ENCODE measurements around the gene AMH. TPM values are rescaled to one million over a fixed set of nuclear protein-coding genes. Genes with fewer than 3 reads are reported as not detected.
"Not testable (repeated sequence)": the region's sequence is repeated elsewhere in the genome, so short reads cannot be mapped to it uniquely, and the experiment has no call there.

The AMH gene
- 1 to 10 TPM; 2.2 to 3.2 (median 2.8) TPM for polyA plus RNA-seq (ENCODE audit: insufficient read length in 4 of 4)

DNA sequence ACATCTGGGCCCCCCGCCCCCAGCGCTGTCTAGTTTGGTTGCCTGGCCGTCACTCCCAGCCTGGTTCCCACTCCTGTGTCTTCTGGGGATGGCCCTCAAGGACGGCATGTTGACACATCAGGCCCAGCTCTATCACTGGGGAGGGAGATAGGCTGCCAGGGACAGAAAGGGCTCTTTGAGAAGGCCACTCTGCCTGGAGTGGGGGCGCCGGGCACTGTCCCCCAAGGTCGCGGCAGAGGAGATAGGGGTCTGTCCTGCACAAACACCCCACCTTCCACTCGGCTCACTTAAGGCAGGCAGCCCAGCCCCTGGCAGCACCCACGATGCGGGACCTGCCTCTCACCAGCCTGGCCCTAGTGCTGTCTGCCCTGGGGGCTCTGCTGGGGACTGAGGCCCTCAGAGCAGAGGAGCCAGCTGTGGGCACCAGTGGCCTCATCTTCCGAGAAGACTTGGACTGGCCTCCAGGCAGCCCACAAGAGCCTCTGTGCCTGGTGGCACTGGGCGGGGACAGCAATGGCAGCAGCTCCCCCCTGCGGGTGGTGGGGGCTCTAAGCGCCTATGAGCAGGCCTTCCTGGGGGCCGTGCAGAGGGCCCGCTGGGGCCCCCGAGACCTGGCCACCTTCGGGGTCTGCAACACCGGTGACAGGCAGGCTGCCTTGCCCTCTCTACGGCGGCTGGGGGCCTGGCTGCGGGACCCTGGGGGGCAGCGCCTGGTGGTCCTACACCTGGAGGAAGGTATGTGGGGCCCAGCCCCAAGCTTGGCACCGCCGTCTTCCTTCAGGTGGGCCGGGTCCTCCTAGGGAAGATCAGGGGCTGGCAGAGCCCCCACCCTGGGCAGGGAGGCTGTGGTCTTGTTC is at the start of gene AMH:
AMH (plus strand) TSS at position 314 of the 857 bp plus-strand sequence; CDS start at position 324, 10 bp downstream.
- DNase-seq (ENCODE audit: low read depth in 4 of 4, low spot score in 3 of 4): no peak

DNA sequence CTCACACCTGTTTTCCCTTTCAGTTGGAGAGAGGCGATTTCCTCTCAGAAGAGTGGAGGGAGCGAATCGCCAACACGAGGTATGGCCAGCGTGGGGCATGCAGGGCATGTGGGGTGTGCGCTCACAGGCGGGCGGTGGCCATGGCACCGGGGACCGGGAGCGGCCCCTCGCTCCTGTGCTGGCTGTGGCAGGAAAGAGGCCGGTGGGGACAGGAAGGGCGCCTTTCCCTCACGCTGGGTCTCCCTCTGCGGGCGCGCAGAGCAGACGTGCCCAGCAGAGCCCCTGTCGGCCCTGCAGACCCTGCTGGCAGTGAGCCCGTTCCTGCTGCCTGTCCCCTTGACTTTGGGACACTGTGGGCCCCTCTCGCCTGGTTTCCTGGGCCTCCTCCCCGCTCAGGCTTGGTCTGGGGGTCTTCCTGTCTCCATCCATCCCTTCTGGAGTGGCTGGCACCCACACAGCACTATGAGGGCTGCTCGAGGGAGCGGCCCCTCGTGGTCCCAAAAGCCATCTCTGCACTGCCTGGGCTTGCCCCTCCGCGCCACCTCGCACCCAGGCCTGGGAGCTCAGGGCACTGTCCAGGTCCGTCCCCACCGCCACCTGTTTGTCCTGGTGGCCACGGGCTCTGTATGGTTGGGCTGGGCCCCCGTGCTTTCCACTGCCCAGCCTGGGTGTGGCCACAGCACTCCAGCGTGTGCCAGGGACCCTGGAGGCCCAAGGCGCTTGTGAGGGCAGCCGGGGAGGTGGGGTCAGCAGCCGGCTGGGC is 49.1 kb upstream of the AMH start:
- no peak for DNase-seq (ENCODE audit: low read depth in 4 of 4, low spot score in 3 of 4)

DNA sequence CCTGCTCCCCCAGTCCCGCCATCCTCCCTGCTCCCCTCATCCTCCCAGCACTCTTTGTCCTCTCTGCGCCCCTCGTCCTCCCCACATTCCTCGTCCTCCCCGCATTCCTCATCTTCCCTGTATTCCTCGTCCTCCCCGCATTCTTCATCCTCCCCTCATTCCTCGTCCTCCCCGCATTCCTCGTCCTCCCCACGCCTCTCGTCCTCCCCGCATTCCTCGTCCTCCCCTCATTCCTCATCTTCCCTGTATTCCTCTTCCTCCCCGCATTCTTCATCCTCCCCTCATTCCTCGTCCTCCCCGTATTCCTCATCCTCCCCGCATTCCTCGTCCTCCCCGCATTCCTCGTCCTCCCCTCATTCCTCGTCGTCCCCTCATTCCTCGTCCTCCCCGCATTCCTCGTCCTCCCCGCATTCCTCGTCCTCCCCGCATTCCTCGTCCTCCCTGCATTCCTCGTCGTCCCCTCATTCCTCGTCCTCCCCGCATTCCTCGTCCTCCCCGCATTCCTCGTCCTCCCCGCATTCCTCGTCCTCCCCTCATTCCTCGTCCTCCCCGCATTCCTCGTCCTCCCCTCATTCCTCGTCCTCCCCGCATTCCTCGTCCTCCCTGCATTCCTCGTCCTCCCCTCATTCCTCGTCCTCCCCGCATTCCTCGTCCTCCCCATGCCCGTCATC is 48.4 kb upstream of the AMH start:
- DNase-seq (ENCODE audit: low read depth in 4 of 4, low spot score in 3 of 4): not testable (repeated sequence)

DNA sequence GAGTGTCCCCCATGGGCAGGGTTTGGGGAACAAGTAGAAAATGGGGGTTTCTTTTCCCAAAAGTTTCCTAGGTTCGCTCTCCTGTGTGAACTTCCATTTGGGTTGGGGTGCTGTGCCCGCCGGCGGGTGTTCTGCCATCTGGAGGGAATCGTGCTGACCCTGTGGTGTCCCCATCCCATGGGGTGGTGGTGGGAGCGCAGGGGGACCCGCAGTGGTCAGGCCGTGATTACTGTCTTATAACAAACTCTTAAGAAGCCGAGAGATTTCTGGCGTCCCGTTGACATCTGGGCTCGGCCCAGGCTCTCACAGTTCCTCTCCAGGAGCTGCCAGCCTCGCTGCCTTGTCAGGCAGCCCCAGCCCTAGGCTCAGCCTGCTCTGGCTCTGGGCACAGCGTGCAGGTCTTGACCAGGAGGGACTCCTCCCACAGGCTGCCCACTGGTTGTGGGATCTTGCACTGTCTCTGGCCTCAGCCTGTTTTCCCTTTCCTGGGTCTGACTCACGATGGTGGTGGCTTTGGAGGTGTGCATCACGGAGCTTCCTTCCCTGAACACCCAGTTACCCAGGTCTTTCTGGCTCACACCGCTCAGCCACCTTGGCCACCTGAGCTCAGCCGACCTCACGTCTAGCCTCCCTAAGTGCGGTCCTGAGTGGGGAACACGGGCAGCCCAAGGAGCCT is 47.5 kb upstream of the AMH start:
- DNase-seq (ENCODE audit: low read depth in 4 of 4, low spot score in 3 of 4): no peak

DNA sequence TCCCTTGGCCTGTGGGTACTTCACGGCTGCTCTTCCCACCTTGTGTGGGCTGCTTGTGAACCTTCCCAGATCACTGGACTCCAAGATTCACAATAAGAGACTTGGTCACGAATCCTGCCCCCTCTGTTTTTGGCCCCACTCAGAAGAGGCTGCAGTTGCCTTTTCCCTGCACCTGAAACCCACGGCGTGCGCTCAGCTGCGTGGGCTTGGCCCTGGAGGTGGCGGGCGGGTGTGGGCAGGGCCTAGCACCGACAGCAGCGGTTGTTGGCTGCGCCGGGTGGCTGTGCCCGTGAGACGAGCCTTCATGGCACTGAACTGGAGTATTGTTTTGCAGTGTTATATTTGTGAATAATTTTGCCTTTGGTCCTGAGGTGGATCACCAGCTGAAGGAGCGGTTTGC is 46.8 kb upstream of the AMH start:
- no peak for DNase-seq (ENCODE audit: low read depth in 4 of 4, low spot score in 3 of 4)

DNA sequence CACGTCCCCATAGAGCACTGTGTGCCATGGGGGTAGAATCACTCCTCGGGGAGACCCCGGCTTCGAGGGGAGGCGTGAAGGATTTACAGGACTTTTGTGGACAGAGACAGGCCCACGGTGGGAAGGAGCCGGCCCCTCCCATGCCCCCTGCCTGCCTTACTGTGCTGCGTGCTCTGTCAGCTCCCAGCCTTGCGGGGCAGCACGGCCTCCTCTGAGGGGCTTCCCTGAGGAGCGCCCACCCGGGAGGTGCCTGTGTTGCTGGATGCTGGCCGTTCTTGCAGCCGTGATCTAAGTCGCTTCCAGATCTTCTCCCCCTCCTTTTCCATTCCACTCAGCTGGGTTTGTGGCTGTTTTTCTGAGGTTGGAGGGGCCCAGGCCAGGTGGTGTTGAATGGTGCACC is 42.1 kb upstream of the AMH start:
- DNase-seq (ENCODE audit: low read depth in 4 of 4, low spot score in 3 of 4): no peak

DNA sequence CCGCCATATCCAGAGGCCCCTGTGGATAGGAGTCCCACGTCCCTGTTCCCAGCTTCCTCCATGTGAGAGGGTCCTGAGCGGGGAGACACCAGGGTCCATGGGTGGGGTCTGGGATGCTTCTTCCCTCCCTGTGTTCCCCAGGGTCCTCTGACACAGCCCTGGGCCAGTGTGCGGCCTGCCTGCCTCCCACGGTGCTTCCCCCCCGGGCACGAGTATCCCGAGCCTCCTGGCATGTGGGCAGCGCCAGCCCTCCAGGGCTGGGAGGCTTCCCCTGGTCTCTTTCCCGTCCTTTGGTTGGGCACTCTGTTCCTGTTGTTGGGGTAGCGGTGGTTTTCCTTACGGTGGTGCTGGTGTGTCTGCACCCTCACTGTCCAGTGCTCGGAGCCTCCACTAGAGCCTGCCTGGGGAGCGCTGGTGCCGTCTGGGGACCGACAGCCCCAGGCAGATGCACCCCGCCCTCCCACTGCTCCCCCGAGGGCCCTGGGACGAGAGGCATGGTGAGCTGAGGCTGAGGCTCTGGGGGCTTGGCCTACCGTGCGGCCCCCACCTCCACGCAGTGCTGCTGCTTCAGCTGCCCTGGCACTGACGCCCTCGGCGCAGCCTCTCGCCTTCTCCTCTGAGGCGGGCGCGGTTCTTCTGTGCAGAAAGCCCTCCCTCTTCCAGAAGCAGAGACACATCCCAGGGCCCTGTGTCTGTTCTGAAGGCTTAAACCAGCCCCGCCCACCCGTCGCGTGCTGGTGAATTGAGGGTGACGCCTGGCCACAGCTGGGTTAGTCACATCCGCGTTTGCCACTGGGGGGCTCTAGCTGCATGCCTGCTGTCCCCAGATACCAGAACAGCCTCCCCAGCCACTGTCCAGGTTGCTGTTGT is 40.9 kb upstream of the AMH start:
- no peak for DNase-seq (ENCODE audit: low read depth in 4 of 4, low spot score in 3 of 4)

DNA sequence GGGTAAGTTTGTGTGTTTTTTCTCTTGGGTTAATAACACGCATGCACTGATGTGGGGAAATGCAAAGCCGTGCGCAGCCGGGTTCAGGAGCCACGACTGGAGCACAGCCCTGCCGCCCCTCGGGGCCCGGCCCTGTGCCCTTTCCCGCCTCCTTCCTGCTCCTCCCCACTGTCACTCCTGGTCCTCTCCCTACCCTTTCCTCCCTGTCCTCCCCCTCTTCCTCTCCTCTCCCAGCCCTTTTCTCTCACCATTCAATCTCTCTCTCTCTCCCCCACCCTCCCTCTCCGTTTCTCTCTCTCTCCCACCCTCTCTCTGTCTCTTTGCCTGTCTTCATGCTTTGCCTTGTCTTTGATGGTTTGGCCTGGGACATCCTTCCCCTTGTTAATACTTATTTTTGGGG is 40.1 kb upstream of the AMH start:
- DNase-seq (ENCODE audit: low read depth in 4 of 4, low spot score in 3 of 4): no peak

DNA sequence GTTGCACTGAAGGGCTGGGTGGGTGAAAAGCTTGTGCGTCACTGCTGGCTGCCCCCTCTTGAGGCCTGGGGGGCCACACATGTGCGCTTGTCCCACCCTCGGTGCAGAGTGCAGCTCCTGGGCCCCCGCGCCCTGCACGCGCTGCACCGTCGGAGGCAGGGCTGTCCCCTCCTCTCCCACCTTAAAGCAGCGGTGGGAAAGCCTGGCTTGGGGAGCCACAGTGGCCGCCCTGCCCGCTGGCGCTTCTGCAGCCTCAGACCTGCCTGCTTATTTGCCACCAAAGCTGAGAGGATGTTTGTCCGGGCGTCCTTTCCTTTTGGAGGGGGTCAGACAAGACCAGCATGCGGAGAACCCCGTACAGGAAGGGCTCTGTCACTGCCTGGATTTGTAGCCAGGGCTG is 39.7 kb upstream of the AMH start:
- no peak for DNase-seq (ENCODE audit: low read depth in 4 of 4, low spot score in 3 of 4)

DNA sequence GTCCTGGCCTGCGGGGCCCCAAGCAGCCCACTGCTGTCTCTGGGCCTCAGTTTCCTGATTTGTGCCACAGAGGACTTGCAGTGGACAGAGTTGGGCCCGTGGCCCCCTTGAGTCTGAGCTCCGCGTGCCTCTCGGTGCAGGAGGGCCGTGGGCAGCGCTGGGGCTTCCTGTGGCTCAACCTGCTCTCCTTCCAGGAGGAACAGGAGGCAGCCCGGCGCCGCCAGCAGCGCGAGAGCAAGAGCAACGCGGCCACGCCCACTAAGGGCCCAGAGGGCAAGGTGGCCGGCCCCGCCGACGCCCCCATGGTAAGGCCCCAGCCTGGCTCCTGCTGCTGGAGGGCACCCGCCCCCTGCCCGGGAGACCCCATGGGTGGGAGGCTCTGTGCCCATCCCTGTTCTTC is 38.9 kb upstream of the AMH start:
- no peak for DNase-seq (ENCODE audit: low read depth in 4 of 4, low spot score in 3 of 4)

DNA sequence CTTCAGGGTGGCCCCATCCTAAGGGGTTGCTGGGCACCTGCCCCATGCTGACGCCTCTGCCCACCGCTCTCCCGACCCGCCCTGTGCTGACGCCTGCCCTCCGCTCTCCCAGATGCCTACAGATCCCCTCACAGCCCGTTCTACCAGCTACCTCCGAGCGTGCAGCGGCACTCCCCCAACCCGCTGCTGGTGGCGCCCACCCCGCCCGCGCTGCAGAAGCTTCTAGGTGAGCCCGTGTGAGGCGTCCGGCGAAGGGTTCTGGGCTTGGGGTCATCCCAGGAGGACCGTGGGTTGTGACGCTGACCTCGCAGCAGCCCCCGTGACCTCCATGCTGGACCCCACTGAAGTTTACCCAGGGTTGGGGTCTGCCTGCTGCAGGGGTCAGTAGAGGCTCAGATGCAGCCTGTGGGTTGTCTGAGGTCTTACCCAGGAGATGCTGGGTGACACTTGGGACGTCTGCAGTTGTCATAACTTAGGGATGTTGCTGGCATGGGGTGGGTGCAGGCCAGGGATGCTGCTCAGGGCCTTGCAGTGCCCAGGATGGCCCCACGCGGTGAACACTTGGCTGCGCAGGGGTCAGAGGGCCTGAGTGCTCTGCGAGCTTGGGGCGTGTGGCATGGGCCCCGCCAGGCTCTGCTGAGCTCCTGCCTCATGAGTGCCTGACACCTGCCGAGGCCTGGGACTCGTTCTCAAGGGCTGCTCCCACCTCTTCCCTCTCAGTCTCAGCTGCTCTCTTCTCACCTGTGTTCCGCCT is 38.0 kb upstream of the AMH start:
- DNase-seq (ENCODE audit: low read depth in 4 of 4, low spot score in 3 of 4): no peak

DNA sequence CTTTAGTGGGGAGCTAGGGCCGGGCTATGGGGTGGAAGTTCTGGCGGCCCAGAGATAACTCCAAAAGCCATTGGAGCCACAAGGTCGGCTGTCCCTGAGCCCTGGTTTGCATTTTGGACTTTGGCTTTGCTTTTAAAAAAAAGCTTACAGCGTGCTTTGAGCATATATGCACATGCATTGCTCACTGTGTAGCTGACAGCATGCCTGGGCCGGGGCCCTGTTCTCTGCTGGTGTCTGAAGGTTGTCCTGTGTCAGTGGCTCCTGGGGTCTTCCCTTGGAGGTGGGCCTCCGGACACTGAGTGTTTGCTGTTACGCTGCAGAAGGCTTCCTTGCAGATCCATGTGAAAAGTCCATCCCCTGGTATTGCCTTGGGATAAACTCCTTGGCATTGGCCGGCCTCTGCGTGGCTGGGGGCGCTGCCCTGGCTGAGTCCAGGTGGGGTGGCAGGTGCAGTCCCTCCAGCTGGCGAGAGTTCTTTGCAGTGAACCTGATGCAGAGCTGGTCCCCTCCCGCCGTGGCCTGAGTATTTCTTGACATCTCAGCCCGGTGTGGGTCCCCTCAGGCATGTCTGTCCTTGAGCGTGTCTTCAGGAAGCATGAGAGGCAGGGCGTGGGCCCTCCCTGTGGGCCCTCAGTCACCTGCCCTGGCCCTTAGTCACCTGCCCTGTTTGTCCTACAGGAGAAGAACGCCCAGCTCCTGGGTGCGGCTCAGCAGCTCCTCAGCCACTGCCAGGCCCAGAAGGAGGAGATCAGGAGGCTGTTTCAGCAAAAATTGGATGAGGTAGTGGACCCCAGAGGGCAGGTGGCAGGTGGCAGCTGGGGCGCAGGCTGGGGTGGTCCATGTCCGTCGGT is 36.0 kb upstream of the AMH start:
- DNase-seq (ENCODE audit: low read depth in 4 of 4, low spot score in 3 of 4): no peak

DNA sequence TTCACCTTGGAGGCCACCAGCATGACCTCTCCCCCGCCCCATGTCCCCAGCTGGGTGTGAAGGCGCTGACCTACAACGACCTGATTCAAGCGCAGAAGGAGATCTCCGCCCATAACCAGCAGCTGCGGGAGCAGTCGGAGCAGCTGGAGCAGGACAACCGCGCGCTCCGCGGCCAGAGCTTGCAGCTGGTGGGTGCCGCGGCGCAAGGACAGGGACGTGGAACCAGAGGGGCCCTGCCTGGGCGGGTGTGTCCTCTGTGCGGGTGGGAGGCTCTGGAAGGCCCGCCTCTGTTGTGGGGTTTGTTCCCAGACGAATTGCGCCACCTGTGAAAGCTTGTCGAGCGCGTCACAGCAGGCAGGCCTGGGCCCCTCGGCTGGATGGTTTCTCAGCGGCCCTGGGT is 35.3 kb upstream of the AMH start:
- DNase-seq (ENCODE audit: low read depth in 4 of 4, low spot score in 3 of 4): no peak

DNA sequence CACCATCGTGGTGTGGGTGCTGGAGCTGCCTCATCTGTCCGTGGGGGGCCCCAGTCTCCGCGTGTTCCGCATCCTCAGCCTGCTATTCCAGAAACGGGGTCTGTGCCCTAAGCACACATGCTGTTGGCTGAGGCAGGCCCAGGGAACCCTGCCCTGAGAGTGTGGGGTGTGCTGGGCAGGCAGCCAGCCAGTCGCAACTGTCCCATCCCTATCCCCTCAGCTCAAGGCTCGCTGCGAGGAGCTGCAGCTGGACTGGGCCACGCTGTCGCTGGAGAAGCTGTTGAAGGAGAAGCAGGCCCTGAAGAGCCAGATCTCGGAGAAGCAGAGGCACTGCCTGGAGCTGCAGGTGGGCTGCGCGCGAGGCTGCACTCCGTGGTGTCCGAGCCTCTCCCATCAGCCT is 34.9 kb upstream of the AMH start:
- DNase-seq (ENCODE audit: low read depth in 4 of 4, low spot score in 3 of 4): no peak

DNA sequence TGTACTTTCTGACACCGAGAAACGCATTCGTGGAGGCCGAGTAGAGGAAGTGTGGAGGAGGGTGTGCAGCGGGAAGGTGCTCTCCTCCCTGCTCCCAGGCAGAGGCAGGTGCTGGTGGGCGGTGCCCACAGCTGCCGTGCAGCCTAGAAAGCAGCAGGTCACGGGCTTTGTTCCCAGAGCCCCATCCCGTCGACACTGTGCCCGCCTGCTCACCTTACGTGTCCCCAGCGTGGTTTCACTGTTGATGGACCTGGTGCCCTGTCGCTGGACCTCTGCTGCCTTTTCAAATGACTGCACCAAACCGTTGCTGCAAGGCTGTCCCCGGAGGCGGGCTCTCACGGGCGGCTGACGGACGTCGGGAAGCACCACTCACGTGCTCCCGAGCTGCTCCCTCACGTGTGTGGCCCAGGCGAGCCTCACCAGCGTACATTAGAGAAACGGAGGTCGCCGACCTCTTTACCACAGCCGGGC is 33.8 kb upstream of the AMH start:
- no peak for DNase-seq (ENCODE audit: low read depth in 4 of 4, low spot score in 3 of 4)

DNA sequence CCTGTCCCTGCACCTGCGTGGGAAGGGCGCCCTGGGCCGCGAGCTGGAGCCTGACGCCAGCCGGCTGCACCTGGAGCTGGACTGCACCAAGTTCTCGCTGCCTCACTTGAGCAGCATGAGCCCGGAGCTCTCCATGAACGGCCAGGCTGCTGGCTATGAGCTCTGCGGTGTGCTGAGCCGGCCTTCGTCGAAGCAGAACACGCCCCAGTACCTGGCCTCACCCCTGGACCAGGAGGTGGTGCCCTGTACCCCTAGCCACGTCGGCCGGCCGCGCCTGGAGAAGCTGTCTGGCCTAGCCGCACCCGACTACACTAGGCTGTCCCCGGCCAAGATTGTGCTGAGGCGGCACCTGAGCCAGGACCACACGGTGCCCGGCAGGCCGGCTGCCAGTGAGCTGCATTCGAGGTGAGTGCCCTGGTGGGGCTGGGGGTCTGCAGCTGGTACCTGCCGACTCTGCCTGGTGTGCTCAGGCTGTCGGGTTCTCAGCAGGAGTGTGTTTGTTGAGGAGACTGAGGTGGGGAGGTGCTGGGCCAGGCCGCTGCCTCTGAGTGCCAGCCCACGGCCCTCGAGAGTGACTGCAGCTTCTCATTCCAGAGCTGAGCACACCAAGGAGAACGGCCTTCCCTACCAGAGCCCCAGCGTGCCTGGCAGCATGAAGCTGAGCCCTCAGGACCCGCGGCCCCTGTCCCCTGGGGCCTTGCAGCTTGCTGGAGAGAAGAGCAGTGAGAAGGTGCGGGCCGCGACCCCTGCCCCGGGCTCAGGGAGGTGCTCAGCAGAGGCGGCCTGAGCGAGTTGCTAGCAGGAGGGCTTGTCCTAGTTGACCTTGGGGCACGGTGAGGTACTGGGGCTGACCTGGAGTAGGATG is 32.5 kb upstream of the AMH start:
- DNase-seq (ENCODE audit: low read depth in 4 of 4, low spot score in 3 of 4): no peak

DNA sequence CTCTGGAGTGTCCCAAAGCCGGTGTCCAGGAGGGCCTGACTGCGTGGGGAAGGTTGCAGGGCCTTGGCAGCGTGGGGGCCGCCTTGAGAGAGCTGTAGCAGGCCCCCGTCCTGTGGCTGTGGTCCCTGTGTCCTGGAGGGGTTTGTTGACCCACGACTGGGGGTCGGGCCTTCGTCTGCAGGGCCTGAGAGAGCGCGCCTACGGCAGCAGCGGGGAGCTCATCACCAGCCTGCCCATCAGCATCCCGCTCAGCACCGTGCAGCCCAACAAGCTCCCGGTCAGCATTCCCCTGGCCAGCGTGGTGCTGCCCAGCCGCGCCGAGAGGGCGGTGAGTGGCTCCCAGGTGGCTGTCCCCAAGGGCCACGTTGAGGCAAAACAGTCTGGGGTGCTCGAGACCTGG is 31.5 kb upstream of the AMH start:
- no peak for DNase-seq (ENCODE audit: low read depth in 4 of 4, low spot score in 3 of 4)
